Sigmoid colon (tissue), 4 donors: ENCODE data around the gene POLR2F.
"Not testable (repeated sequence)": the region's sequence is repeated elsewhere in the genome, so short reads cannot be mapped to it uniquely, and the experiment has no call there.

ENCODE experiments used
- CTCF ChIP-seq, 4 experiments: fragments of 450-650 bp in 3 of 4; fragments of 200-600 bp in 1 of 4; IDR thresholded peaks; one replicate each; pipeline ENCODE4 v1.5.1; 2016 to 2019; ENCODE audit warnings: antibody characterized with exemption in 4 of 4, mild to moderate bottlenecking in 3 of 4, moderate library complexity in 2 of 4
- POLR2AphosphoS5 ChIP-seq, 4 donors: sonication (generic); formaldehyde crosslinking; IDR thresholded peaks; one replicate each; pipeline ENCODE4 v1.6.1; 2017; ENCODE audit warnings: antibody characterized with exemption in 4 of 4

GRCh38 chr22:37952629-37953028 lies 870 bp upstream of the POLR2F start:
- peak in 2 of 4 donors; percentile 3 to 6 for TF ChIP-seq POLR2AphosphoS5 (IDR thresholded peaks at IDR 0.05)
- TF ChIP-seq CTCF (IDR thresholded peaks at IDR 0.05), result not testable (repeated sequence)
